Stimulated activated CD4-positive, alpha-beta T cell treated with anti-CD3 and anti-CD28 coated beads, Interleukin-2, amount 100 ng/mL, for 4 hours (primary cell): ENCODE data around the gene NPR2.
A peak's percentile ranks its signal among the peaks of the same experiment; 100 is the strongest.

Experiments
- DNase-seq: peaks from one replicate; pipeline ENCODE4 v3.0.0-alpha.2; 2020; ENCODE audit warnings: low read depth

The NPR2 gene

GRCh38 chr9:35791297-35791921 lies at the start of gene NPR2:
Gene NPR2 (plus strand): TSS chr9:35791591. CDS start chr9:35792409, 818 bp downstream.
- DNase-seq = no peak

- DNase-seq = no peak
Measured at GRCh38 chr9:35741740-35742139, 49.7 kb upstream of the NPR2 start.

- DNase-seq = no peak
Measured at GRCh38 chr9:35743452-35743851, 47.9 kb upstream of the NPR2 start.

GRCh38 chr9:35743880-35744518 lies 47.4 kb upstream of the NPR2 start:
- DNase-seq = no peak

- DNase-seq = no peak
Measured at GRCh38 chr9:35745569-35745968, 45.8 kb upstream of the NPR2 start.

- DNase-seq = no peak
Measured at GRCh38 chr9:35746583-35746982, 44.8 kb upstream of the NPR2 start.

- DNase-seq = no peak
Measured at GRCh38 chr9:35748242-35748857, 43.0 kb upstream of the NPR2 start.

GRCh38 chr9:35748858-35749514 lies 42.4 kb upstream of the NPR2 start, which contains the start of the genes GBA2 and RGP1:
Gene GBA2 (minus strand): TSS chr9:35749228. CDS start chr9:35748704, 524 bp downstream.
Gene RGP1 (plus strand): TSS chr9:35749287. CDS start chr9:35749756, 469 bp downstream.
- DNase-seq = no peak

- DNase-seq = no peak
Measured at GRCh38 chr9:35749515-35750255, 41.7 kb upstream of the NPR2 start.

- no peak for DNase-seq
Measured at GRCh38 chr9:35750256-35750531, 41.2 kb upstream of the NPR2 start.

- DNase-seq = no peak
Measured at GRCh38 chr9:35753466-35753865, 37.9 kb upstream of the NPR2 start.

GRCh38 chr9:35754264-35754663 lies 37.1 kb upstream of the NPR2 start, which contains the start of gene MSMP:
Gene MSMP (minus strand): TSS chr9:35754276. CDS start chr9:35754129, 147 bp downstream.
- no peak for DNase-seq

- DNase-seq = no peak
Measured at GRCh38 chr9:35755071-35755470, 36.3 kb upstream of the NPR2 start.

GRCh38 chr9:35756275-35757225 lies 34.8 kb upstream of the NPR2 start:
- DNase-seq = peak; percentile 67

GRCh38 chr9:35757226-35757891 lies 34.0 kb upstream of the NPR2 start:
- no peak for DNase-seq

GRCh38 chr9:35757892-35758275 lies 33.5 kb upstream of the NPR2 start:
- no peak for DNase-seq

- DNase-seq = no peak
Measured at GRCh38 chr9:35758475-35759050, 32.8 kb upstream of the NPR2 start.

GRCh38 chr9:35759795-35760194 lies 31.6 kb upstream of the NPR2 start:
- DNase-seq = no peak

GRCh38 chr9:35760651-35761050 lies 30.7 kb upstream of the NPR2 start:
- DNase-seq = no peak

GRCh38 chr9:35763181-35763580 lies 28.2 kb upstream of the NPR2 start:
- no peak for DNase-seq
